Measurements from ENCODE around the gene DCAF12.

DCAF12 gene

DNA sequence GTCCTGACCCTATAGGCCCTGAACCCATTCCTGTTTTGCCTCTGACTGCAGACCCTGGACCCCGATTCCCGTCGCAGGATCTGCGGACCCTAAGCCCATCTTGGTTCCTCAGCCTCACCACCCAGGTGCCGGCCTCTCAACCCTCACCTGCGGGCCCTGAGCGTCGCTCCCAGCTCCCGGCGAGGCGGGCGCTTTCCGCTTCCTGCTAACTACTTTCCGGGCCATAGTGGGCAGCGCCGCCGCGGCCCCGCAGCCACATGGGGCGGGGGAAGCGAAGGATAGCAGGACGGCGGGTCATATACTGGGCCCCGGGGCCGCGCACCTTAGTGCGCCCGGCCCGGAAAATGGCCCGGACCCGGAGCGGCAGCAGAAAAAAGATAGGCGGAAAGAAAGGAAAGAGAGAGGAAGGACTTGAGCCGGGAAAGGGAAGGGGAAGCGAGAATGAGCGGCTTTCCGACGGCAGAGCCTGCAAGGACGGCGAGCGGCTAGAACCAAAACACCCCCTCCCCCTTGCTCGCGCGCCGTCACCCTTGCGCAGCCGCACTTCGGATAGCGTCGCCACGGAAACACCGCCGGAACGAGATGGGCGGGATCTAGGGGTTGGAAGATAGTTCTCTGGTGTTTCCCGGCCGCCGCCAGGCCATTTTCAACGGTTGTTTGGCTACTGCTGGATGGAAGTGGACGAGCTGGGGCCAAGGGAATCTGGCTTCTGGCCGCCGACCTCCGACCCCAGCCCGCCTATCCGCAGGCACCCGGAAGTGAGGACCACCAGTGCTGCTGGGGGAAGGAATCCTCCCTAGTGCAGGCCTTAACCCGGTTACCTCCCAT is at the start of gene DCAF12 (continued):
- TF ChIP-seq ZNF707 (tag by site-specific recombination; IDR thresholded peaks at IDR 0.05) (no peak), GLIS2 (tag by site-specific recombination; IDR thresholded peaks at IDR 0.05) (no peak), SALL2 (tag by site-specific recombination; IDR thresholded peaks at IDR 0.05; ENCODE audit: borderline replicate concordance) (no peak), ZNF549 (tag by site-specific recombination; IDR thresholded peaks at IDR 0.05) (no peak), ZNF239 (tag by site-specific recombination; IDR thresholded peaks at IDR 0.05) (no peak), GLI4 (tag by site-specific recombination; IDR thresholded peaks at IDR 0.05) (no peak), ZNF202 (tag by site-specific recombination; IDR thresholded peaks at IDR 0.05; ENCODE audit: borderline replicate concordance) (no peak), SP2 (tag by site-specific recombination; IDR thresholded peaks at IDR 0.05) (peak; percentile 76), ZBTB17 (tag by site-specific recombination; IDR thresholded peaks at IDR 0.05) (peak; percentile 70), ZFP69B (tag by site-specific recombination; IDR thresholded peaks at IDR 0.05) (0 out of 2 replicates have a peak, but pooled peaks have one; percentile 25), ZNF16 (tag by site-specific recombination; IDR thresholded peaks at IDR 0.05; ENCODE audit: low read depth) (no peak), KLF10 (tag by site-specific recombination; IDR thresholded peaks at IDR 0.05) (no peak), ZNF660 (tag by site-specific recombination; IDR thresholded peaks at IDR 0.05) (no peak)
- TF ChIP-seq, protein P1, sequence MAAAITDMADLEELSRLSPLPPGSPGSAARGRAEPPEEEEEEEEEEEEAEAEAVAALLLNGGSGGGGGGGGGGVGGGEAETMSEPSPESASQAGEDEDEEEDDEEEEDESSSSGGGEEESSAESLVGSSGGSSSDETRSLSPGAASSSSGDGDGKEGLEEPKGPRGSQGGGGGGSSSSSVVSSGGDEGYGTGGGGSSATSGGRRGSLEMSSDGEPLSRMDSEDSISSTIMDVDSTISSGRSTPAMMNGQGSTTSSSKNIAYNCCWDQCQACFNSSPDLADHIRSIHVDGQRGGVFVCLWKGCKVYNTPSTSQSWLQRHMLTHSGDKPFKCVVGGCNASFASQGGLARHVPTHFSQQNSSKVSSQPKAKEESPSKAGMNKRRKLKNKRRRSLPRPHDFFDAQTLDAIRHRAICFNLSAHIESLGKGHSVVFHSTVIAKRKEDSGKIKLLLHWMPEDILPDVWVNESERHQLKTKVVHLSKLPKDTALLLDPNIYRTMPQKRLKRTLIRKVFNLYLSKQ (tag by site-specific recombination; IDR thresholded peaks at IDR 0.05; ENCODE audit: borderline replicate concordance) = no peak
- TF ChIP-seq, protein P2, sequence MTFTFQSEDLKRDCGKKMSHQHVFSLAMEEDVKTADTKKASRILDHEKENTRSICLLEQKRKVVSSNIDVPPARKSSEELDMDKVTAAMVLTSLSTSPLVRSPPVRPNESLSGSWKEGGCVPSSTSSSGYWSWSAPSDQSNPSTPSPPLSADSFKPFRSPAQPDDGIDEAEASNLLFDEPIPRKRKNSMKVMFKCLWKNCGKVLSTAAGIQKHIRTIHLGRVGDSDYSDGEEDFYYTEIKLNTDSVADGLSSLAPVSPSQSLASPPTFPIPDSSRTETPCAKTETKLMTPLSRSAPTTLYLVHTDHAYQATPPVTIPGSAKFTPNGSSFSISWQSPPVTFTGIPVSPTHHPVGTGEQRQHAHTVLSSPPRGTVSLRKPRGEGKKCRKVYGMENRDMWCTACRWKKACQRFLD (tag by site-specific recombination; IDR thresholded peaks at IDR 0.05) = no peak
- TF ChIP-seq, protein P3, sequence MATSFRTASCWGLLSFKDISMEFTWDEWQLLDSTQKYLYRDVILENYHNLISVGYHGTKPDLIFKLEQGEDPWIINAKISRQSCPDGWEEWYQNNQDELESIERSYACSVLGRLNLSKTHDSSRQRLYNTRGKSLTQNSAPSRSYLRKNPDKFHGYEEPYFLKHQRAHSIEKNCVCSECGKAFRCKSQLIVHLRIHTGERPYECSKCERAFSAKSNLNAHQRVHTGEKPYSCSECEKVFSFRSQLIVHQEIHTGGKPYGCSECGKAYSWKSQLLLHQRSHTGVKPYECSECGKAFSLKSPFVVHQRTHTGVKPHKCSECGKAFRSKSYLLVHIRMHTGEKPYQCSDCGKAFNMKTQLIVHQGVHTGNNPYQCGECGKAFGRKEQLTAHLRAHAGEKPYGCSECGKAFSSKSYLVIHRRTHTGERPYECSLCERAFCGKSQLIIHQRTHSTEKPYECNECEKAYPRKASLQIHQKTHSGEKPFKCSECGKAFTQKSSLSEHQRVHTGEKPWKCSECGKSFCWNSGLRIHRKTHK (tag by site-specific recombination; IDR thresholded peaks at IDR 0.05) = no peak
- TF ChIP-seq, protein P4, sequence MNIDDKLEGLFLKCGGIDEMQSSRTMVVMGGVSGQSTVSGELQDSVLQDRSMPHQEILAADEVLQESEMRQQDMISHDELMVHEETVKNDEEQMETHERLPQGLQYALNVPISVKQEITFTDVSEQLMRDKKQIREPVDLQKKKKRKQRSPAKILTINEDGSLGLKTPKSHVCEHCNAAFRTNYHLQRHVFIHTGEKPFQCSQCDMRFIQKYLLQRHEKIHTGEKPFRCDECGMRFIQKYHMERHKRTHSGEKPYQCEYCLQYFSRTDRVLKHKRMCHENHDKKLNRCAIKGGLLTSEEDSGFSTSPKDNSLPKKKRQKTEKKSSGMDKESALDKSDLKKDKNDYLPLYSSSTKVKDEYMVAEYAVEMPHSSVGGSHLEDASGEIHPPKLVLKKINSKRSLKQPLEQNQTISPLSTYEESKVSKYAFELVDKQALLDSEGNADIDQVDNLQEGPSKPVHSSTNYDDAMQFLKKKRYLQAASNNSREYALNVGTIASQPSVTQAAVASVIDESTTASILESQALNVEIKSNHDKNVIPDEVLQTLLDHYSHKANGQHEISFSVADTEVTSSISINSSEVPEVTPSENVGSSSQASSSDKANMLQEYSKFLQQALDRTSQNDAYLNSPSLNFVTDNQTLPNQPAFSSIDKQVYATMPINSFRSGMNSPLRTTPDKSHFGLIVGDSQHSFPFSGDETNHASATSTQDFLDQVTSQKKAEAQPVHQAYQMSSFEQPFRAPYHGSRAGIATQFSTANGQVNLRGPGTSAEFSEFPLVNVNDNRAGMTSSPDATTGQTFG (tag by site-specific recombination; IDR thresholded peaks at IDR 0.05; ENCODE audit: borderline replicate concordance) = no peak
- TF ChIP-seq, protein P5, sequence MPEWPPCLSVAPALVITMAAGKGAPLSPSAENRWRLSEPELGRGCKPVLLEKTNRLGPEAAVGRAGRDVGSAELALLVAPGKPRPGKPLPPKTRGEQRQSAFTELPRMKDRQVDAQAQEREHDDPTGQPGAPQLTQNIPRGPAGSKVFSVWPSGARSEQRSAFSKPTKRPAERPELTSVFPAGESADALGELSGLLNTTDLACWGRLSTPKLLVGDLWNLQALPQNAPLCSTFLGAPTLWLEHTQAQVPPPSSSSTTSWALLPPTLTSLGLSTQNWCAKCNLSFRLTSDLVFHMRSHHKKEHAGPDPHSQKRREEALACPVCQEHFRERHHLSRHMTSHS (tag by site-specific recombination; IDR thresholded peaks at IDR 0.05) = no peak
- TF ChIP-seq, protein P6, sequence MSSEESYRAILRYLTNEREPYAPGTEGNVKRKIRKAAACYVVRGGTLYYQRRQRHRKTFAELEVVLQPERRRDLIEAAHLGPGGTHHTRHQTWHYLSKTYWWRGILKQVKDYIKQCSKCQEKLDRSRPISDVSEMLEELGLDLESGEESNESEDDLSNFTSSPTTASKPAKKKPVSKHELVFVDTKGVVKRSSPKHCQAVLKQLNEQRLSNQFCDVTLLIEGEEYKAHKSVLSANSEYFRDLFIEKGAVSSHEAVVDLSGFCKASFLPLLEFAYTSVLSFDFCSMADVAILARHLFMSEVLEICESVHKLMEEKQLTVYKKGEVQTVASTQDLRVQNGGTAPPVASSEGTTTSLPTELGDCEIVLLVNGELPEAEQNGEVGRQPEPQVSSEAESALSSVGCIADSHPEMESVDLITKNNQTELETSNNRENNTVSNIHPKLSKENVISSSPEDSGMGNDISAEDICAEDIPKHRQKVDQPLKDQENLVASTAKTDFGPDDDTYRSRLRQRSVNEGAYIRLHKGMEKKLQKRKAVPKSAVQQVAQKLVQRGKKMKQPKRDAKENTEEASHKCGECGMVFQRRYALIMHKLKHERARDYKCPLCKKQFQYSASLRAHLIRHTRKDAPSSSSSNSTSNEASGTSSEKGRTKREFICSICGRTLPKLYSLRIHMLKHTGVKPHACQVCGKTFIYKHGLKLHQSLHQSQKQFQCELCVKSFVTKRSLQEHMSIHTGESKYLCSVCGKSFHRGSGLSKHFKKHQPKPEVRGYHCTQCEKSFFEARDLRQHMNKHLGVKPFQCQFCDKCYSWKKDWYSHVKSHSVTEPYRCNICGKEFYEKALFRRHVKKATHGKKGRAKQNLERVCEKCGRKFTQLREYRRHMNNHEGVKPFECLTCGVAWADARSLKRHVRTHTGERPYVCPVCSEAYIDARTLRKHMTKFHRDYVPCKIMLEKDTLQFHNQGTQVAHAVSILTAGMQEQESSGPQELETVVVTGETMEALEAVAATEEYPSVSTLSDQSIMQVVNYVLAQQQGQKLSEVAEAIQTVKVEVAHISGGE (tag by site-specific recombination; conservative IDR thresholded peaks at IDR 0.05; ENCODE audit: low read depth) = peak; percentile 84
- TF ChIP-seq, protein P7, sequence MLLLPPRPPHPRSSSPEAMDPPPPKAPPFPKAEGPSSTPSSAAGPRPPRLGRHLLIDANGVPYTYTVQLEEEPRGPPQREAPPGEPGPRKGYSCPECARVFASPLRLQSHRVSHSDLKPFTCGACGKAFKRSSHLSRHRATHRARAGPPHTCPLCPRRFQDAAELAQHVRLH (tag by site-specific recombination; IDR thresholded peaks at IDR 0.05) = peak; percentile 11; the same call in 1 of the 2 replicates
- TF ChIP-seq, protein P8, sequence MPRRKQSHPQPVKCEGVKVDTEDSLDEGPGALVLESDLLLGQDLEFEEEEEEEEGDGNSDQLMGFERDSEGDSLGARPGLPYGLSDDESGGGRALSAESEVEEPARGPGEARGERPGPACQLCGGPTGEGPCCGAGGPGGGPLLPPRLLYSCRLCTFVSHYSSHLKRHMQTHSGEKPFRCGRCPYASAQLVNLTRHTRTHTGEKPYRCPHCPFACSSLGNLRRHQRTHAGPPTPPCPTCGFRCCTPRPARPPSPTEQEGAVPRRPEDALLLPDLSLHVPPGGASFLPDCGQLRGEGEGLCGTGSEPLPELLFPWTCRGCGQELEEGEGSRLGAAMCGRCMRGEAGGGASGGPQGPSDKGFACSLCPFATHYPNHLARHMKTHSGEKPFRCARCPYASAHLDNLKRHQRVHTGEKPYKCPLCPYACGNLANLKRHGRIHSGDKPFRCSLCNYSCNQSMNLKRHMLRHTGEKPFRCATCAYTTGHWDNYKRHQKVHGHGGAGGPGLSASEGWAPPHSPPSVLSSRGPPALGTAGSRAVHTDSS (tag by site-specific recombination; IDR thresholded peaks at IDR 0.05) = no peak
- TF ChIP-seq, protein P9, sequence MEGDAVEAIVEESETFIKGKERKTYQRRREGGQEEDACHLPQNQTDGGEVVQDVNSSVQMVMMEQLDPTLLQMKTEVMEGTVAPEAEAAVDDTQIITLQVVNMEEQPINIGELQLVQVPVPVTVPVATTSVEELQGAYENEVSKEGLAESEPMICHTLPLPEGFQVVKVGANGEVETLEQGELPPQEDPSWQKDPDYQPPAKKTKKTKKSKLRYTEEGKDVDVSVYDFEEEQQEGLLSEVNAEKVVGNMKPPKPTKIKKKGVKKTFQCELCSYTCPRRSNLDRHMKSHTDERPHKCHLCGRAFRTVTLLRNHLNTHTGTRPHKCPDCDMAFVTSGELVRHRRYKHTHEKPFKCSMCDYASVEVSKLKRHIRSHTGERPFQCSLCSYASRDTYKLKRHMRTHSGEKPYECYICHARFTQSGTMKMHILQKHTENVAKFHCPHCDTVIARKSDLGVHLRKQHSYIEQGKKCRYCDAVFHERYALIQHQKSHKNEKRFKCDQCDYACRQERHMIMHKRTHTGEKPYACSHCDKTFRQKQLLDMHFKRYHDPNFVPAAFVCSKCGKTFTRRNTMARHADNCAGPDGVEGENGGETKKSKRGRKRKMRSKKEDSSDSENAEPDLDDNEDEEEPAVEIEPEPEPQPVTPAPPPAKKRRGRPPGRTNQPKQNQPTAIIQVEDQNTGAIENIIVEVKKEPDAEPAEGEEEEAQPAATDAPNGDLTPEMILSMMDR (tag by site-specific recombination; IDR thresholded peaks at IDR 0.05) = no peak
